Astrocyte (in vitro differentiated cells and primary cell): Measurements from ENCODE around the gene PLEKHG3. TPM values are rescaled to one million over a fixed set of nuclear protein-coding genes. Genes with fewer than 3 reads are reported as not detected.

ENCODE experiments used
- DNase-seq: peaks from one replicate; pipeline ENCODE4 v3.0.0-alpha.2; 2010; ENCODE audit warnings: low read depth
- FAIRE-seq: peaks from 2 replicates; lab custom pipeline; 2011; peaks lifted over from hg19 to GRCh38; lab: Jason Lieb, UNC
- H2AFZ ChIP-seq: 2 replicates; pipeline ENCODE4 v1.6.0; 2012; ENCODE audit warnings: low read depth, low read length, inconsistent platforms
- H3K27ac ChIP-seq: 2 replicates; pipeline ENCODE4 v1.5.1; 2011; ENCODE audit warnings: low read depth, low read length, inconsistent platforms
- H3K27me3 ChIP-seq: 2 replicates; pipeline ENCODE4 v1.6.0; 2011; ENCODE audit warnings: low read length, inconsistent platforms; ENCODE audit not compliant: insufficient read depth
- H3K36me3 ChIP-seq: 2 replicates; pipeline ENCODE4 v1.5.1; 2011; ENCODE audit warnings: low read length, inconsistent platforms; ENCODE audit not compliant: insufficient read depth
- H3K4me1 ChIP-seq: 2 replicates; pipeline ENCODE4 v1.5.1; 2011; ENCODE audit warnings: low read length, inconsistent platforms; ENCODE audit not compliant: insufficient read depth
- H3K4me2 ChIP-seq: 2 replicates; pipeline ENCODE4 v1.6.0; 2012; ENCODE audit warnings: low read length, inconsistent platforms
- H3K4me3 ChIP-seq: 2 replicates; pipeline ENCODE4 v1.5.1; 2011; ENCODE audit warnings: low read depth, mild to moderate bottlenecking, low read length, inconsistent platforms; ENCODE audit not compliant: insufficient read depth
- H3K79me2 ChIP-seq: 2 replicates; pipeline ENCODE4 v1.6.0; 2012; ENCODE audit warnings: mild to moderate bottlenecking, low read length, inconsistent platforms; ENCODE audit not compliant: insufficient read depth
- H3K9ac ChIP-seq: 2 replicates; pipeline ENCODE4 v1.6.0; 2012; ENCODE audit warnings: mild to moderate bottlenecking, low read length, inconsistent platforms
- H3K9me3 ChIP-seq: 2 replicates; pipeline ENCODE4 v1.5.1; 2012; ENCODE audit warnings: low read depth, mild to moderate bottlenecking, low read length, inconsistent platforms; ENCODE audit not compliant: insufficient read depth
- H4K20me1 ChIP-seq: 2 replicates; pipeline ENCODE4 v1.6.0; 2012; ENCODE audit warnings: low read length, inconsistent platforms; ENCODE audit not compliant: insufficient read depth
- H3K27ac Mint-ChIP-seq: one replicate; pipeline ENCODE4 v1.8.0; 2021; ENCODE audit warnings: mild to moderate bottlenecking, mixed read lengths; ENCODE audit not compliant: unreplicated experiment
- H3K27me3 Mint-ChIP-seq: one replicate; pipeline ENCODE4 v1.8.0; 2021; ENCODE audit warnings: low read depth, mixed read lengths; ENCODE audit not compliant: unreplicated experiment
- H3K36me3 Mint-ChIP-seq: one replicate; pipeline ENCODE4 v1.8.0; 2021; ENCODE audit warnings: low read depth, mixed read lengths; ENCODE audit not compliant: unreplicated experiment
- H3K4me1 Mint-ChIP-seq: one replicate; pipeline ENCODE4 v1.8.0; 2021; ENCODE audit warnings: low read depth, mixed read lengths; ENCODE audit not compliant: unreplicated experiment
- H3K4me3 Mint-ChIP-seq: one replicate; pipeline ENCODE4 v1.8.0; 2021; ENCODE audit warnings: mild to moderate bottlenecking, moderate library complexity, mixed read lengths; ENCODE audit not compliant: unreplicated experiment
- H3K9me3 Mint-ChIP-seq: one replicate; pipeline ENCODE4 v1.8.0; 2021; ENCODE audit warnings: mild to moderate bottlenecking, mixed read lengths; ENCODE audit not compliant: unreplicated experiment
- CTCF ChIP-seq: IDR thresholded peaks from 2 replicates; pipeline ENCODE4 v1.5.1; 2011; ENCODE audit warnings: low read depth, mild to moderate bottlenecking, inconsistent platforms, low read length, moderate library complexity; ENCODE audit not compliant: insufficient read depth
- EZH2 ChIP-seq: IDR thresholded peaks from 2 replicates; pipeline ENCODE4 v1.6.1; 2012; ENCODE audit warnings: mild to moderate bottlenecking, low read length, inconsistent platforms; ENCODE audit not compliant: insufficient read depth
- total RNA-seq: library from RNA; stranded (reverse); gene quantifications from 2 replicates; pipeline ENCODE4 v1.2.1, GENCODE V29; 2021

The PLEKHG3 gene
- total RNA-seq, 1 donor from 2014 or later = 98.6 TPM

- H3K9me3 ChIP-seq = peaks cover 3% of the 10 kb centered on the region
- H3K4me3 ChIP-seq = no peak overlapping the region
- no peaks in the 10 kb centered on the region for H3K27me3 ChIP-seq
- no peak for FAIRE-seq
- H3K4me2 ChIP-seq = peak overlapping the region; percentile 69
- H3K4me1 Mint-ChIP-seq = peaks cover 56% of the 10 kb centered on the region
- H3K9ac ChIP-seq = peak overlapping the region; percentile 59
- TF ChIP-seq EZH2 (no peak), CTCF (no peak)
- no peaks in the 10 kb centered on the region for H3K27me3 Mint-ChIP-seq
- H3K9me3 Mint-ChIP-seq = peaks cover 7% of the 10 kb centered on the region
- H3K79me2 ChIP-seq = peaks cover 92% of the 10 kb centered on the region
- peak overlapping the region; percentile 71 for H3K4me3 Mint-ChIP-seq
- peaks cover 43% of the 10 kb centered on the region for H3K4me1 ChIP-seq
- peak overlapping the region; percentile 19 for H2AFZ ChIP-seq
- peak overlapping the region; percentile 11 for H3K27ac ChIP-seq
- peaks cover 26% of the 10 kb centered on the region for H3K36me3 Mint-ChIP-seq
- DNase-seq = no peak
- no peaks in the 10 kb centered on the region for H3K36me3 ChIP-seq
- H3K27ac Mint-ChIP-seq = peak overlapping the region; percentile 92
- no peaks in the 10 kb centered on the region for H4K20me1 ChIP-seq
Observed at GRCh38 chr14:64715628-64716412, 11.6 kb downstream of the PLEKHG3 start.

GRCh38 chr14:64717870-64718269, 13.6 kb downstream of the PLEKHG3 start:
- H3K4me2 ChIP-seq = peak overlapping the region; percentile 1
- H3K36me3 ChIP-seq = no peaks in the 10 kb centered on the region
- Mint-ChIP-seq H3K27me3 (no peaks in the 10 kb centered on the region), H3K36me3 (peaks cover 24% of the 10 kb centered on the region), H3K9me3 (peaks cover 5% of the 10 kb centered on the region), H3K4me1 (peaks cover 69% of the 10 kb centered on the region), H3K27ac (peak overlapping the region; percentile 50), H3K4me3 (peak overlapping the region; percentile 66)
- H2AFZ ChIP-seq = no peak overlapping the region
- H3K9ac ChIP-seq = no peak overlapping the region
- H3K79me2 ChIP-seq = peaks cover 91% of the 10 kb centered on the region
- no peaks in the 10 kb centered on the region for H4K20me1 ChIP-seq
- no peak for FAIRE-seq
- H3K27me3 ChIP-seq = no peaks in the 10 kb centered on the region
- H3K4me1 ChIP-seq = peaks cover 55% of the 10 kb centered on the region
- DNase-seq = no peak
- peaks cover 3% of the 10 kb centered on the region for H3K9me3 ChIP-seq
- no peak for TF ChIP-seq EZH2
- no peak for TF ChIP-seq CTCF
- no peak overlapping the region for H3K4me3 ChIP-seq
- H3K27ac ChIP-seq = no peak overlapping the region

- DNase-seq (no peak), FAIRE-seq (no peak)
- no peak overlapping the region for H3K4me3 Mint-ChIP-seq
Observed at GRCh38 chr14:64718762-64719161, 14.5 kb downstream of the PLEKHG3 start.

More at GRCh38 chr14:64718762-64719161, 14.5 kb downstream of the PLEKHG3 start:
- Histone ChIP-seq H2AFZ (no peak overlapping the region), H4K20me1 (peaks cover 1% of the 10 kb centered on the region), H3K4me2 (no peak overlapping the region), H3K4me1 (peaks cover 58% of the 10 kb centered on the region), H3K27ac (no peak overlapping the region), H3K9me3 (peaks cover 3% of the 10 kb centered on the region), H3K27me3 (no peaks in the 10 kb centered on the region), H3K9ac (no peak overlapping the region), H3K79me2 (peaks cover 89% of the 10 kb centered on the region), H3K36me3 (no peaks in the 10 kb centered on the region), H3K4me3 (no peak overlapping the region)
- Mint-ChIP-seq H3K27ac (no peak overlapping the region), H3K4me1 (peaks cover 71% of the 10 kb centered on the region), H3K9me3 (peaks cover 2% of the 10 kb centered on the region), H3K36me3 (peaks cover 26% of the 10 kb centered on the region), H3K27me3 (no peaks in the 10 kb centered on the region)
- no peak for TF ChIP-seq CTCF
- no peak for TF ChIP-seq EZH2
